Prostate gland (tissue), 2 donors: ENCODE measurements around the gene OGDHL.

Source experiments
- POLR2A ChIP-seq: fragments of 450-650 bp; IDR thresholded peaks from one replicate; pipeline ENCODE4 v1.6.1; 2016; ENCODE audit warnings: antibody characterized with exemption, mild to moderate bottlenecking
- TF ChIP-seq, protein P1 (sequence below), 4 experiments: fragments of 200-600 bp in 2 of 4; fragments of 450-650 bp in 2 of 4; sonication (generic) in 2 of 4; IDR thresholded peaks; 1 replicate in 3 of 4; 2 replicates in 1 of 4; pipeline ENCODE4 v1.5.1; 2016 to 2019; ENCODE audit warnings: antibody characterized with exemption in 4 of 4, mild to moderate bottlenecking in 2 of 4, moderate library complexity in 2 of 4

- TF ChIP-seq POLR2A, result no peak
- TF ChIP-seq, protein P1, sequence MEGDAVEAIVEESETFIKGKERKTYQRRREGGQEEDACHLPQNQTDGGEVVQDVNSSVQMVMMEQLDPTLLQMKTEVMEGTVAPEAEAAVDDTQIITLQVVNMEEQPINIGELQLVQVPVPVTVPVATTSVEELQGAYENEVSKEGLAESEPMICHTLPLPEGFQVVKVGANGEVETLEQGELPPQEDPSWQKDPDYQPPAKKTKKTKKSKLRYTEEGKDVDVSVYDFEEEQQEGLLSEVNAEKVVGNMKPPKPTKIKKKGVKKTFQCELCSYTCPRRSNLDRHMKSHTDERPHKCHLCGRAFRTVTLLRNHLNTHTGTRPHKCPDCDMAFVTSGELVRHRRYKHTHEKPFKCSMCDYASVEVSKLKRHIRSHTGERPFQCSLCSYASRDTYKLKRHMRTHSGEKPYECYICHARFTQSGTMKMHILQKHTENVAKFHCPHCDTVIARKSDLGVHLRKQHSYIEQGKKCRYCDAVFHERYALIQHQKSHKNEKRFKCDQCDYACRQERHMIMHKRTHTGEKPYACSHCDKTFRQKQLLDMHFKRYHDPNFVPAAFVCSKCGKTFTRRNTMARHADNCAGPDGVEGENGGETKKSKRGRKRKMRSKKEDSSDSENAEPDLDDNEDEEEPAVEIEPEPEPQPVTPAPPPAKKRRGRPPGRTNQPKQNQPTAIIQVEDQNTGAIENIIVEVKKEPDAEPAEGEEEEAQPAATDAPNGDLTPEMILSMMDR (IDR thresholded peaks at IDR 0.05), result no peak
Observed at GRCh38 chr10:49747303-49747646, 14.8 kb downstream of the OGDHL start.
